OCI-LY3 (cell line): Measurements from ENCODE around the gene GNAQ.
A peak's percentile ranks its signal among the peaks of the same experiment; 100 is the strongest.

Experiments used
- H2AFZ ChIP-seq: fragments of 200-600, 300-600 bp; shearing (Covaris generic); 2 replicates; pipeline ENCODE4 v1.6.0; 2014; ENCODE audit warnings: antibody characterized with exemption, low read depth, low read length
- H3K27ac ChIP-seq: fragments of 200-600, 300-600 bp; sonication (generic); 2 replicates; pipeline ENCODE4 v1.5.1; 2014; ENCODE audit warnings: mild to moderate bottlenecking, low read length, moderate library complexity, mixed read lengths
- H3K27me3 ChIP-seq: fragments of 200-600, 300-600 bp; sonication (generic); 2 replicates; pipeline ENCODE4 v1.6.1; 2014; ENCODE audit warnings: low read depth, low read length, mixed read lengths
- H3K36me3 ChIP-seq: fragments of 200-600, 300-600 bp; sonication (generic); replicated peaks from 2 replicates; pipeline ENCODE3; 2014; ENCODE audit warnings: low read depth, low read length, mixed read lengths
- H3K4me1 ChIP-seq: fragments of 300-600, 200-600 bp; sonication (generic); 2 replicates; pipeline ENCODE4 v1.6.1; 2014; ENCODE audit warnings: low read length, mixed read lengths
- H3K4me2 ChIP-seq: fragments of 200-600, 300-600 bp; sonication (generic); 2 replicates; pipeline ENCODE4 v1.6.1; 2014; ENCODE audit warnings: low read length, mixed read lengths
- H3K4me3 ChIP-seq: fragments of 300-600, 200-600 bp; sonication (generic); 2 replicates; pipeline ENCODE4 v1.5.1; 2014; ENCODE audit warnings: antibody characterized with exemption, mild to moderate bottlenecking, low read length, moderate library complexity
- H3K79me2 ChIP-seq: fragments of 300-600, 200-600 bp; shearing (Covaris generic); 2 replicates; pipeline ENCODE4 v1.6.1; 2014; ENCODE audit warnings: mild to moderate bottlenecking, low read length, mixed read lengths
- H3K9ac ChIP-seq: fragments of 300-600, 200-600 bp; shearing (Covaris generic); 2 replicates; pipeline ENCODE4 v1.6.0; 2014; ENCODE audit warnings: mild to moderate bottlenecking, low read length, moderate library complexity
- H3K9me3 ChIP-seq: fragments of 200-600, 300-600 bp; shearing (Covaris generic); 2 replicates; pipeline ENCODE4 v1.6.1; 2014; ENCODE audit warnings: low read length, mixed read lengths; ENCODE audit not compliant: insufficient read depth
- H4K20me1 ChIP-seq: fragments of 200-600, 300-600 bp; sonication (generic); 2 replicates; pipeline ENCODE4 v1.6.1; 2016; ENCODE audit warnings: low read length, mixed read lengths; ENCODE audit not compliant: insufficient read depth
- EZH2phosphoT487 ChIP-seq: fragments of 200-600 bp; shearing (Covaris generic); IDR thresholded peaks from 2 replicates; pipeline ENCODE4 v1.6.1; 2018; ENCODE audit warnings: antibody characterized with exemption, mixed run types, low read depth
- TF ChIP-seq, protein P1 (sequence below): fragments of 200-600, 300-600 bp; sonication (generic); IDR thresholded peaks from 2 replicates; pipeline ENCODE4 v1.5.1; 2014; ENCODE audit warnings: antibody characterized with exemption, low read length, low read depth

GNAQ gene

GRCh38 chr9:77935211-77935610, 96.4 kb downstream of the GNAQ start:
- Histone ChIP-seq H3K4me3 (no peak overlapping the region), H3K36me3 (no peaks in the 10 kb centered on the region), H3K79me2 (no peaks in the 10 kb centered on the region), H3K4me2 (peak overlapping the region; percentile 66; the same call in 1 of the 2 replicates), H3K27ac (no peak overlapping the region), H3K27me3 (no peaks in the 10 kb centered on the region), H2AFZ (no peak overlapping the region), H3K9ac (no peak overlapping the region), H4K20me1 (no peaks in the 10 kb centered on the region), H3K9me3 (no peaks in the 10 kb centered on the region), H3K4me1 (peaks cover 25% of the 10 kb centered on the region)
- TF ChIP-seq EZH2phosphoT487, result no peak
- TF ChIP-seq, protein P1, sequence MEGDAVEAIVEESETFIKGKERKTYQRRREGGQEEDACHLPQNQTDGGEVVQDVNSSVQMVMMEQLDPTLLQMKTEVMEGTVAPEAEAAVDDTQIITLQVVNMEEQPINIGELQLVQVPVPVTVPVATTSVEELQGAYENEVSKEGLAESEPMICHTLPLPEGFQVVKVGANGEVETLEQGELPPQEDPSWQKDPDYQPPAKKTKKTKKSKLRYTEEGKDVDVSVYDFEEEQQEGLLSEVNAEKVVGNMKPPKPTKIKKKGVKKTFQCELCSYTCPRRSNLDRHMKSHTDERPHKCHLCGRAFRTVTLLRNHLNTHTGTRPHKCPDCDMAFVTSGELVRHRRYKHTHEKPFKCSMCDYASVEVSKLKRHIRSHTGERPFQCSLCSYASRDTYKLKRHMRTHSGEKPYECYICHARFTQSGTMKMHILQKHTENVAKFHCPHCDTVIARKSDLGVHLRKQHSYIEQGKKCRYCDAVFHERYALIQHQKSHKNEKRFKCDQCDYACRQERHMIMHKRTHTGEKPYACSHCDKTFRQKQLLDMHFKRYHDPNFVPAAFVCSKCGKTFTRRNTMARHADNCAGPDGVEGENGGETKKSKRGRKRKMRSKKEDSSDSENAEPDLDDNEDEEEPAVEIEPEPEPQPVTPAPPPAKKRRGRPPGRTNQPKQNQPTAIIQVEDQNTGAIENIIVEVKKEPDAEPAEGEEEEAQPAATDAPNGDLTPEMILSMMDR, result no peak

DNA sequence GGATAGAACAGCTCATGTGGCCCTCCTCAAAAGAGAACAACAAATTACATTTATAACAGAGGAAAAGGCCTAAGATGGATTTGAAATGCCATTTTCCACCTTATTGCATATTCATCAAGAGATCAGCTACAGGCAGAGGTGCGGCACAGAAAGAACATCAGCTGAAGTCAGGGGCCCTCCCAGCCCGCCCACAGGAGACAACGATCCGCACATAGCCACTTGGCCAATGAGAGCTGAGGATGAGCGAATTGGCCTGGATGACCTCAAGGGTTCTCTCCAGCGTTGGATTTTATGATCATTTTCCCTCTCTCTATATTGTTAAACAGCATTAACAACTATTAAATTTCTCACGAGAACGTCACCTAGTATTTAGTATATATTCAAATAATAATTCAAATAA, 97.6 kb downstream of the GNAQ start:
- H3K9ac ChIP-seq, result no peak overlapping the region
- H3K79me2 ChIP-seq, result no peaks in the 10 kb centered on the region
- H3K9me3 ChIP-seq, result no peaks in the 10 kb centered on the region
- H2AFZ ChIP-seq, result no peak overlapping the region
- no peaks in the 10 kb centered on the region for H3K36me3 ChIP-seq
- no peaks in the 10 kb centered on the region for H4K20me1 ChIP-seq
- TF ChIP-seq, protein P1, result no peak
- TF ChIP-seq EZH2phosphoT487, result no peak
- H3K4me1 ChIP-seq, result peaks cover 25% of the 10 kb centered on the region
- no peak overlapping the region for H3K27ac ChIP-seq
- H3K4me3 ChIP-seq, result no peak overlapping the region
- H3K27me3 ChIP-seq, result no peaks in the 10 kb centered on the region
- H3K4me2 ChIP-seq, result no peak overlapping the region

DNA sequence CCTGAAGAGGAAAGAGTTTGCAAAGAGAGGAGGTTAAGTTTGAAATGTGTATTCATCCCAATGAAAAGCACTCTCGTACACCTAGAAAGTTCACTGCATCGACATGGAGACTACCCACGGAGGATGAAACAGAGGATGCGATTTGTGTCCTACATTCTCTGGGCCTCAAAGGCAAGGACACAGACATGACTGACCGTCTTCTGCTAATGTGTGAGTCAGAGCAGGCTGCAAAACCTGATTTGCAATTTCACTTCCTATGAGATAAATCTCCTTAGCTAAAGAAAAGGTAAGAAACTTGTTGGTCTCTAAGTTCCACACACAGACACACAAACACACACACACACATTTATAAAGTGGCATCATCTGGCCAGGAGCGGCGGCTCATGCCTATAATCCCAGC, 98.6 kb downstream of the GNAQ start:
- no peak for TF ChIP-seq EZH2phosphoT487
- TF ChIP-seq, protein P1, result no peak
- no peaks in the 10 kb centered on the region for H3K27me3 ChIP-seq
- H3K79me2 ChIP-seq, result no peaks in the 10 kb centered on the region
- H3K4me1 ChIP-seq, result peaks cover 25% of the 10 kb centered on the region
- no peak overlapping the region for H3K9ac ChIP-seq
- H3K9me3 ChIP-seq, result no peaks in the 10 kb centered on the region
- no peaks in the 10 kb centered on the region for H4K20me1 ChIP-seq
- no peak overlapping the region for H3K27ac ChIP-seq
- no peak overlapping the region for H3K4me3 ChIP-seq
- H3K36me3 ChIP-seq, result no peaks in the 10 kb centered on the region
- H3K4me2 ChIP-seq, result no peak overlapping the region
- no peak overlapping the region for H2AFZ ChIP-seq

GRCh38 chr9:77929942-77930341, 101.7 kb downstream of the GNAQ start:
- TF ChIP-seq EZH2phosphoT487, result no peak
- H3K27ac ChIP-seq, result no peak overlapping the region
- H3K27me3 ChIP-seq, result no peaks in the 10 kb centered on the region
- H3K4me1 ChIP-seq, result peaks cover 9% of the 10 kb centered on the region
- no peak overlapping the region for H3K9ac ChIP-seq
- H3K36me3 ChIP-seq, result no peaks in the 10 kb centered on the region
- no peaks in the 10 kb centered on the region for H3K9me3 ChIP-seq
- H4K20me1 ChIP-seq, result no peaks in the 10 kb centered on the region
- no peak overlapping the region for H3K4me3 ChIP-seq
- no peaks in the 10 kb centered on the region for H3K79me2 ChIP-seq
- no peak overlapping the region for H3K4me2 ChIP-seq
- no peak overlapping the region for H2AFZ ChIP-seq

DNA sequence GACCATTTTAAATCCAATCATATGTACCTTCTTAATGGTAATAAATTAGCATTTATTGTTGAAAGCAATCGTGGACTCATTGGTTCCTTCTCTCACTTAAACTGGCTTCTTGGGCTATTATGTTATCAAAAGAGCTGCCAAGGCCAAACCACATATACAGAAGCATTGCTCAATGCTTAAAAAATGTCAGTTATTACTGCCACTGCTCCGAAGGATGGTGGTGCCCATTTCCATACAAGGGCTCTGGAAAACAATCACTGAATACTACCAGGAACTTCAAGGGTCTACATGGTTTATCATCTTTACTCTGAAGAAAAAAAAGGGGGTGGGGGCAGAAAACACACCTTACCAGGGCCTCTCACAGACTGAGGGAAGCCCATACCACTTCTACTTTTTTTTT, 104.3 kb downstream of the GNAQ start:
- Histone ChIP-seq H3K4me1 (no peaks in the 10 kb centered on the region), H3K27me3 (no peaks in the 10 kb centered on the region), H3K9ac (no peak overlapping the region), H2AFZ (no peak overlapping the region), H3K9me3 (no peaks in the 10 kb centered on the region), H3K27ac (no peak overlapping the region), H3K4me2 (no peak overlapping the region), H3K36me3 (no peaks in the 10 kb centered on the region), H4K20me1 (no peaks in the 10 kb centered on the region), H3K79me2 (no peaks in the 10 kb centered on the region), H3K4me3 (no peak overlapping the region)
- no peak for TF ChIP-seq EZH2phosphoT487
- TF ChIP-seq, protein P1, result no peak
